GM12892 (cell line): ENCODE measurements around the gene KCNMA1.

Experiments used
- POLR2A ChIP-seq: IDR thresholded peaks from 2 replicates; pipeline ENCODE4 v1.6.1; 2011; ENCODE audit warnings: low read depth, low read length, control low read depth
- TAF1 ChIP-seq: IDR thresholded peaks from 2 replicates; pipeline ENCODE4 v1.6.1; 2011; ENCODE audit warnings: low read depth, mild to moderate bottlenecking, control low read depth, low read length, borderline replicate concordance

DNA sequence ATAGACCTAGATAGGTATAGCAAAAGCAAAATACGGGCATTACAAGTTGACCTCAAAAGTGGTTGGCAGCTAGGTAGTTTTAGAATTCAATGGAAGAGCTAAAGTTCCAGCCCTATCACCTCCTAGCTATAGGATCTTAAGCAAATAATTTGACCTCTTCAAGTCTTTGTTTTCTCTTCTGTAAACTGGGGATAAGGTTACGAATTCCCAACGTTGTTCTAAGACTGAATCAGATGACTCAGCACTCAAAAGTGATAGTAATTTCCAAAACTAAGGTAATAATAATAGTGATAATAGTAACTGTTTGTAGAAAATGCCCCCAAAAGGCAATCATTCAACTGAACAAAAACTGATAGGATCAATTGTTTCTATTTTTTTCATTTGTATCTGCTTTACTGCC, 445.2 kb downstream of the KCNMA1 start:
- no peak for TF ChIP-seq TAF1
- TF ChIP-seq POLR2A: no peak
